SH-SY5Y (cell line): ENCODE results near the gene WFDC1.

Source experiments
- GATA2 ChIP-seq: IDR thresholded peaks from 2 replicates; pipeline ENCODE4 v1.6.1; 2011; ENCODE audit warnings: mild to moderate bottlenecking, low read depth, low read length
- GATA3 ChIP-seq: IDR thresholded peaks from 2 replicates; pipeline ENCODE4 v1.6.1; 2011; ENCODE audit warnings: low read depth, mild to moderate bottlenecking, low read length, moderate library complexity

The WFDC1 gene

DNA sequence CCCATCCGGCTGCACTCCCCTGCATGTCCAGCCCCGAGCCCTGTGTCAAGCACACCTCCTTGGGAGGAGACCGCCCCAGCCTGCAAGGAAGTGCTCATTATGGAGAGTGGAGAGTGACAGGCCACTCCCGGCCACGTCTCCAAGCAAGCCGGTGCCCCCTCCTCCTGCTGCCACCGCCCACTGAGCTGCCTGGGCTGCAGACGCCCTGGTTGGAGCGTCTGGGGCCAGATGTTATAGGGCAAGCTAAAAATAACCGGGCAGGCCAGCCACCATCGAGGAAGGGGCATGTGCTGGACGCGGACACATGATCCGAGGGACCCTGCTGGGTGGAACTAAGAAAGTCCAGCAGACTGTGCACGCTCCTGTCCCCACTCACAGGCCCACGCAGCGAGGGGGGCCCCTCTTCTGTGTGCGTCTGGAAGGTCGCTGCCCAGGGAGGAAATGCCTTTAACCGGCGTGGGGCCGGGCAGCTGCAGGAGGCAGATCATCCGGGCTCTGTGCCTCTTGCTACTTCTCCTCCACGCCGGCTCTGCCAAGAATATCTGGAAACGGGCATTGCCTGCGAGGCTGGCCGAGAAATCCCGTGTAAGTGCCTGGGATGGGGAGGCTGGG is at the start of gene WFDC1:
TSS of gene WFDC1 (plus strand) at position 348 of the 612 bp plus-strand sequence. CDS start at position 442, 94 bp downstream.
- TF ChIP-seq GATA2 (no peak), GATA3 (no peak)

DNA sequence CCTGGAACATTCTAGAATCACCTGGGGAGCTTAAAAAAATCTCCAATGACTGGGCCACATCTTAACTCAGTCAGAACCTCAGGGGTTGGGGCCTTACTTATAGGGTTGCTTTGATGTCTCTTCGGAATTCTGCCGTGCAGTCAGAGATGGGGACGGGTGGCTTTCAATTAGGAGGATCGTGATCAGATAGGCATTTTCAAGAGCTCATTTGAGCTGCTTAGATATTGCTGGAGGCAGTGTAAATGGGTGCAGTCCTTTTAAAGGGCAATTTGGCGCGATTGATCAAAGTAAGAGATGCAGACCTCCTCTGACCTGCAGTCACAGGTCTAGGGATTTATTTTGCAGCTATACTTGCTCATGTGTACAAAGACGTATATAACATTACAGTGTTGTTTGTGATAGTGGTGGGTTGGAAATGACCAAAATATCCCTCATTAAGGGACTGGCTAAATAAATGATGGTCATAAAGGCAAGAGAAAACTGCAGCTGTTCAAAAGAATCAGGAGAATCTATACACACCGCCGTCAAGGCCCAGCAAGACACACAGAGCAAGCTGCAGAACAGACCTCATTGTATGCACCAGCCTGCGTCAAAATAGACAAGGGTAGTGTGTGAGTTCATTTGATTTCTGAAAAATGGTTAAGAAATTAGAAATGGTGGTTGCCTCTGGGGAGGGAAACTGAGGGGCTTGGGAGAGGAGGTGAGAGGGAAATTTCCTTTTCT is 48.6 kb upstream of the WFDC1 start:
- TF ChIP-seq GATA3 (no peak), GATA2 (peak; percentile 60; the same call in 1 of the 2 replicates)

- no peak for TF ChIP-seq GATA3
- TF ChIP-seq GATA2, result no peak
Measured at GRCh38 chr16:84246679-84247077, 48.0 kb upstream of the WFDC1 start.

- no peak for TF ChIP-seq GATA2
- TF ChIP-seq GATA3, result no peak
Measured at GRCh38 chr16:84247331-84247730, 47.3 kb upstream of the WFDC1 start.

- TF ChIP-seq GATA3 (no peak), GATA2 (no peak)
Measured at GRCh38 chr16:84247844-84248243, 46.8 kb upstream of the WFDC1 start.

DNA sequence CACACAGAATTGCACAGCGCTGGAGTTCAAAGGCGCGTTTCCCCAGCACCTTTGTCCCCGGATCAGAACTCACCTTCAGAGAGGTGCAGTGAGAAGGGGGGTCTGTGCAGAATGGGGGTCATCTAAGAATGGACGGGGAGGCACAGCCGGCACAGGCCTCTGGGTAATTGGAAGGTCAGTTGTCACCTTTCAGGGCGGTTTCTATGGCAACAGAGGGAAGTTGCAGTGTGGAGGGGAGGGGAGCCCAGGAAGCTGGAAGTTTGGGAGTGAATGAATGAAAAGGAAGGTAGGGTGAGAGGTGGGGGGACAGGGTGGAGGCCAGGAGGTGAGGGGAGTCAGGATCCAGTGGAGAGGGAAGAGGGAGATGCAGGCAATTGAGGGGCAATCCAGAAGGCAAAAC is 42.5 kb upstream of the WFDC1 start:
- TF ChIP-seq GATA3 (no peak), GATA2 (no peak)

DNA sequence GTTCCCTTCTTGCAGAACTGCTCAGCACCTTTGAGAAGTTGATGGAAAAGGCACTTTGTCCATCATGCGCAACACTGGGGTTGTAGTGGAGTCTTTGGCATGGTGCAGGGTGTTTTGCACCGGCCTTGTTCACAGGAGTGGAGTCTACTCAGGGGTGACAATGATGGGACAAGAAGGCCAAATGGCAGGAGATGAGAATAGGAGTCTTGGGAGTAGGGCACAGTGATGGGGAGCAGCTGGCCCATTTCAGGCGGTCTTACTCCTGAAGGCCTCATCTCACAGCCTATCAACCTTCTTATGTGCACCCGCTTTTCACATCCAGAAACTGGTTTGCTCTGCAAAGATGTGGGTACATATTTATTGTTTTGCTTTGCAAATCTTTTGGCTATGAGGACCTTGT is 41.5 kb upstream of the WFDC1 start:
- TF ChIP-seq GATA3 (no peak), GATA2 (no peak)

- TF ChIP-seq GATA2, result no peak
- TF ChIP-seq GATA3, result no peak
Measured at GRCh38 chr16:84254062-84254461, 40.6 kb upstream of the WFDC1 start.

GRCh38 chr16:84255050-84255810 is 39.4 kb upstream of the WFDC1 start:
- no peak for TF ChIP-seq GATA2
- no peak for TF ChIP-seq GATA3

GRCh38 chr16:84258266-84258665 is 36.4 kb upstream of the WFDC1 start:
- TF ChIP-seq GATA3, result no peak
- TF ChIP-seq GATA2, result no peak

DNA sequence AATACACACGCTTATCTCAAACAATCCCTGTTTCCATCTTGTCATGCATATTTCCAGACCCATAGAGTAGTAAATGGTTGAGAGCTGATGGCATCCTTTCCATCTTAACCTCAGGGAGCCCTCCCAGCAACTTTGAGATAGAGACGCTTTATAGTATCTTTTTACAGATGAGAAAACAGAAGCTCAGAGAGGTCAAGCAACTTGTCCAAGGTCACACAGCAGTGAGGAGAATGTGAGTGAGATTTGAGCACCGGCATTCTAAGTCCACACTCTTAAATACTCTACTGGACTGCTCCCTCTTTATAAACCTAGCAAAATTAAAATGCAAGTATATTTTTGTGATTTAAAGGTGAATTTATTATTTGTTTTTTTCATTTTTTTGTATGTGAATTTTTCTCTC is 35.0 kb upstream of the WFDC1 start:
- TF ChIP-seq GATA2 (no peak), GATA3 (no peak)

DNA sequence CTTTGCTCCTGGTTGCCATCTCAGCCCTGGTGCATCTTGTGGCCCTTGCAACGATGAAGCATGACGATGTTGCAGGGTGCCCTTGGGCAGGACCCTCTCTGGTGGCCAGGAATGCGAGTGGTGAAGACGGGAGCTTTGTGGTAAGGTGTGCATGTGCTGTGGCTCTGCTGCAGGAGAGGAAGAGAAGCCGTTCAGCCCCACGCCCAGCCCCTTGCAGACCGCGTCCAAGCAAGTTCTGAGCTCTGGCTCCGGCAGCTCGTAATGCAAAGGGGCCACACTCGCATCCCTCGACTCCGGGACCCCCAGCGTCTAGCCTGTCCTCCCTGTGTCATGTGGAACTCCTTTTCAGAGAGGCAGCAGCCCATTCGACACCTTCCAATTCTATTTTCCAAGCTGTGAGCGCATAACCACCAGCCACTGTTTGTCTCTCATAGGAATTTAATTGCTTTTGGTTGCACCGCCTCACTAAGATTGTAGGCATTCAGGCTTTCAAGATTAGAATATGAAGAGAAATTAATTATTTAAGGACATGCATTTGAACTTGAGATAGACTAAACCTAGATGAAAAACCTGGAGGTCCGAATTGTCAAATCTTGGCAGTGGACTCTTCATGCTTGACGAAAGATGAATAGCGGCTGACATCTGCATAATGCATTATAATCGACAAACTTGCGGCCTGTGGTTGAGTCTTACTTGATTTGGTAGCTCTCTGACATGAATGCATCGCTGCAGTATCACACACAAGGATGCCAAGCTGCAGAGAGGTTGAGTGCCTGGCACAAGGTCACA is 33.7 kb upstream of the WFDC1 start:
- TF ChIP-seq GATA2, result no peak
- no peak for TF ChIP-seq GATA3

- TF ChIP-seq GATA2 (no peak), GATA3 (no peak)
Measured at GRCh38 chr16:84262031-84262430, 32.6 kb upstream of the WFDC1 start.

- TF ChIP-seq GATA2 (no peak), GATA3 (no peak)
Measured at GRCh38 chr16:84262939-84263338, 31.7 kb upstream of the WFDC1 start.
